ENCODE results near the gene GRIPAP1. TPM values are rescaled to one million over a fixed set of nuclear protein-coding genes. Genes with fewer than 3 reads are reported as not detected.

GRIPAP1 gene
- total and polyA plus RNA-seq, 12 donors = 27.4 to 86.6 (median 41.9) TPM

GRCh38 chrX:49043220-49043986 is 41.3 kb upstream of the GRIPAP1 start, which contains the start of gene TFE3:
Gene TFE3, minus strand, starts transcription at chrX:49043357. Its CDS starts 131 bp downstream, at chrX:49043226.
- H3K27me3 ChIP-seq = no peaks in the 10 kb centered on the region
- intact Hi-C loops (cut with DNase I) = loop anchor here in 1 of 2 donors (10.0 kb wide), 1 partner anchor 69 kb away; the partner anchor contains the start of gene KCND1
- DNase-seq = peak; percentile 95 to 100 (median 99)
- peaks cover 9% of the 10 kb centered on the region in 2 donors for H3K4me1 ChIP-seq (replicated peaks in 1 of 2)
- WGBS, 4 donors = 0 to 42% (median 16%) methylated on average over 15 to 67 of the region's 67 CpGs
- TF ChIP-seq POLR2A (IDR thresholded peaks at IDR 0.05) (peak; percentile 62 to 83), CTCF (IDR thresholded peaks at IDR 0.05) (peak; percentile 23 to 62 (median 58))
- H3K4me3 ChIP-seq = peak within 1 kb of the TSS; percentile 54 to 82 (median 58)
- H3K27ac ChIP-seq = peak within 1 kb of the TSS; percentile 59 to 99 (median 96)
- no peaks in the 10 kb centered on the region for H3K9me3 ChIP-seq (replicated peaks in 1 of 3)
- peaks cover 0 to 11% of the 10 kb centered on the region in 2 donors for H3K36me3 ChIP-seq (replicated peaks in 1 of 2)

GRCh38 chrX:49042581-49043219 is 40.6 kb upstream of the GRIPAP1 start:
- no peak for TF ChIP-seq POLR2A (IDR thresholded peaks at IDR 0.05)
- no peak for TF ChIP-seq CTCF (IDR thresholded peaks at IDR 0.05)
- Histone ChIP-seq H3K27me3 (no peaks in the 10 kb centered on the region), H3K36me3 (replicated peaks in 1 of 2) (peaks cover 0 to 18% of the 10 kb centered on the region in 2 donors), H3K4me3 (peak overlapping the region; percentile 54 to 82 (median 58)), H3K4me1 (replicated peaks in 1 of 2) (peaks cover 9% of the 10 kb centered on the region in 2 donors), H3K27ac (peak overlapping the region; percentile 59 to 99 (median 96)), H3K9me3 (replicated peaks in 1 of 3) (no peaks in the 10 kb centered on the region)
- intact Hi-C loops (cut with DNase I) = loop anchor here in 1 of 2 donors (10.0 kb wide), 1 partner anchor 68 kb away; the partner anchor contains the start of gene KCND1
- peak in 2 of 7 donors; percentile 27 to 58 for DNase-seq
- 0 to 48% (median 14%) methylated on average over 2 to 29 of the region's 29 CpGs for WGBS, 4 donors

GRCh38 chrX:49041744-49042580 is 39.9 kb upstream of the GRIPAP1 start:
- Histone ChIP-seq H3K9me3 (replicated peaks in 1 of 3) (no peaks in the 10 kb centered on the region), H3K27ac (peak overlapping the region; percentile 85 to 99 (median 96)), H3K27me3 (no peaks in the 10 kb centered on the region), H3K4me3 (peak overlapping the region in 3 of 4 donors; percentile 54 to 82 (median 56)), H3K4me1 (replicated peaks in 1 of 2) (peaks cover 9% of the 10 kb centered on the region in 2 donors), H3K36me3 (replicated peaks in 1 of 2) (peaks cover 0 to 26% of the 10 kb centered on the region in 2 donors)
- intact Hi-C loops (cut with DNase I) = loop anchor here in 1 of 2 donors (10.0 kb wide), 1 partner anchor 67 kb away; the partner anchor contains the start of gene KCND1
- 0 to 26% (median 12%) methylated on average over 6 to 10 of the region's 10 CpGs for WGBS, 4 donors
- TF ChIP-seq POLR2A (IDR thresholded peaks at IDR 0.05) (peak in 1 of 2 donors; percentile 41), CTCF (IDR thresholded peaks at IDR 0.05) (no peak)
- DNase-seq = peak in 3 of 7 donors; percentile 29 to 37 (median 35)
